H9 (cell line): ENCODE results near the gene CHMP3. TPM values are rescaled to one million over a fixed set of nuclear protein-coding genes. Genes with fewer than 3 reads are reported as not detected.

ENCODE experiments used
- DNase-seq: peaks from one replicate; pipeline ENCODE4 v3.0.0-alpha.2; 2017
- H2AFZ ChIP-seq: one replicate; pipeline ENCODE4 v1.6.1; 2013; ENCODE audit warnings: mild to moderate bottlenecking, low read length, control low read depth, moderate library complexity
- H2AK5ac ChIP-seq: 2 replicates; pipeline ENCODE4 v1.6.1; 2013; ENCODE audit warnings: low read length, control low read depth, mixed read lengths; ENCODE audit not compliant: insufficient read length
- H2BK120ac ChIP-seq: one replicate; pipeline ENCODE4 v1.6.1; 2013; ENCODE audit warnings: low read depth, mild to moderate bottlenecking, low read length, control low read depth, inconsistent platforms; ENCODE audit not compliant: poor library complexity, severe bottlenecking
- H2BK12ac ChIP-seq: 2 replicates; pipeline ENCODE4 v1.6.1; 2013; ENCODE audit warnings: low read length, control low read depth, mixed read lengths, low read depth; ENCODE audit not compliant: insufficient read length
- H2BK15ac ChIP-seq: 2 replicates; pipeline ENCODE4 v1.6.1; 2013; ENCODE audit warnings: low read depth, low read length, control low read depth
- H2BK20ac ChIP-seq: one replicate; pipeline ENCODE4 v1.6.1; 2013; ENCODE audit warnings: low read depth, mild to moderate bottlenecking, low read length, control low read depth, inconsistent platforms; ENCODE audit not compliant: poor library complexity, severe bottlenecking
- H2BK5ac ChIP-seq: 2 replicates; pipeline ENCODE4 v1.6.1; 2013; ENCODE audit warnings: low read length, control low read depth, mixed read lengths; ENCODE audit not compliant: insufficient read length
- H3K14ac ChIP-seq: 2 replicates; pipeline ENCODE4 v1.6.1; 2013; ENCODE audit warnings: low read length, control low read depth; ENCODE audit not compliant: insufficient read depth
- H3K18ac ChIP-seq: 2 replicates; pipeline ENCODE4 v1.6.1; 2013; ENCODE audit warnings: low read depth, mild to moderate bottlenecking, mixed read lengths, low read length, control low read depth; ENCODE audit not compliant: insufficient read length
- H3K23ac ChIP-seq: 2 replicates; pipeline ENCODE4 v1.6.1; 2013; ENCODE audit warnings: low read length, control low read depth, mixed read lengths, low read depth; ENCODE audit not compliant: insufficient read length
- H3K23me2 ChIP-seq: 2 replicates; pipeline ENCODE4 v1.6.1; 2013; ENCODE audit warnings: low read depth, mild to moderate bottlenecking, mixed read lengths, low read length, control low read depth; ENCODE audit not compliant: insufficient read length, poor library complexity, severe bottlenecking
- H3K27ac ChIP-seq: 2 replicates; pipeline ENCODE4 v1.5.1; 2013; ENCODE audit warnings: low read length, control low read depth, mixed read lengths, low read depth; ENCODE audit not compliant: insufficient read length
- H3K27me3 ChIP-seq: 2 replicates; pipeline ENCODE4 v1.6.1; 2013; ENCODE audit warnings: low read length, control low read depth, inconsistent platforms; ENCODE audit not compliant: insufficient read depth
- H3K4ac ChIP-seq: 2 replicates; pipeline ENCODE4 v1.6.1; 2013; ENCODE audit warnings: low read depth, mild to moderate bottlenecking, control low read depth, inconsistent platforms, low read length, moderate library complexity
- H3K4me1 ChIP-seq: 2 replicates; pipeline ENCODE4 v1.6.1; 2013; ENCODE audit warnings: low read length, control low read depth, inconsistent platforms; ENCODE audit not compliant: insufficient read depth
- H3K4me2 ChIP-seq: 2 replicates; pipeline ENCODE4 v1.6.1; 2013; ENCODE audit warnings: low read length, control low read depth, mixed read lengths; ENCODE audit not compliant: insufficient read length, insufficient read depth
- H3K56ac ChIP-seq: 2 replicates; pipeline ENCODE4 v1.6.1; 2013; ENCODE audit warnings: low read depth, mild to moderate bottlenecking, mixed read lengths, low read length, control low read depth; ENCODE audit not compliant: insufficient read length
- H3K79me1 ChIP-seq: 2 replicates; pipeline ENCODE4 v1.6.1; 2013; ENCODE audit warnings: low read depth, mild to moderate bottlenecking, moderate library complexity, low read length, control low read depth, inconsistent platforms; ENCODE audit not compliant: insufficient read depth, poor library complexity, severe bottlenecking
- H3K79me2 ChIP-seq: 2 replicates; pipeline ENCODE4 v1.6.1; 2013; ENCODE audit warnings: low read length, control low read depth, inconsistent platforms; ENCODE audit not compliant: insufficient read depth
- H3K9ac ChIP-seq: 2 replicates; pipeline ENCODE4 v1.6.1; 2013; ENCODE audit warnings: low read length, control low read depth, mixed read lengths; ENCODE audit not compliant: insufficient read length; ENCODE audit errors: extremely low read depth
- H3K9me3 ChIP-seq: one replicate; pipeline ENCODE4 v1.6.1; 2013; ENCODE audit warnings: low read depth, low read length, inconsistent platforms; ENCODE audit not compliant: control insufficient read depth
- H3T11ph ChIP-seq: one replicate; pipeline ENCODE4 v1.6.1; 2013; ENCODE audit warnings: mild to moderate bottlenecking, low read length, control low read depth, inconsistent platforms
- H4K20me1 ChIP-seq: one replicate; pipeline ENCODE4 v1.6.1; 2013; ENCODE audit not compliant: control insufficient read depth, insufficient read length, insufficient read depth
- H4K5ac ChIP-seq: 2 replicates; pipeline ENCODE4 v1.6.1; 2013; ENCODE audit warnings: low read depth, mild to moderate bottlenecking, mixed read lengths, low read length, control low read depth; ENCODE audit not compliant: insufficient read length
- H4K8ac ChIP-seq: replicated peaks from 2 replicates; pipeline ENCODE4 v1.6.1; 2013; ENCODE audit warnings: low read length, control low read depth, mixed read lengths, low read depth; ENCODE audit not compliant: insufficient read length
- H4K91ac ChIP-seq: 2 replicates; pipeline ENCODE4 v1.6.1; 2013; ENCODE audit warnings: low read depth, mild to moderate bottlenecking, moderate library complexity, mixed read lengths, low read length, control low read depth; ENCODE audit not compliant: insufficient read length
- H3K27ac Mint-ChIP-seq, 3 experiments: 2 replicates in 2 of 3; 3 replicates in 1 of 3; pipeline ENCODE4 v1.8.0; 2020 to 2021; ENCODE audit warnings: mixed read lengths in 3 of 3, mild to moderate bottlenecking in 1 of 3, moderate library complexity in 1 of 3
- H3K27me3 Mint-ChIP-seq: 2 replicates; pipeline ENCODE4 v1.8.0; 2021; ENCODE audit warnings: low read depth, mild to moderate bottlenecking, moderate library complexity, mixed read lengths
- H3K36me3 Mint-ChIP-seq, 3 experiments: 2 replicates in 2 of 3; 3 replicates in 1 of 3; pipeline ENCODE4 v1.8.0; 2020 to 2021; ENCODE audit warnings: low read depth in 3 of 3, mixed read lengths in 3 of 3; ENCODE audit not compliant: insufficient read depth in 1 of 3
- H3K4me1 Mint-ChIP-seq, 2 experiments: 2 replicates each; pipeline ENCODE4 v1.8.0; 2020; ENCODE audit warnings: mixed read lengths in 2 of 2
- H3K4me3 Mint-ChIP-seq, 2 experiments: 2 replicates in 1 of 2; 3 replicates in 1 of 2; pipeline ENCODE4 v1.8.0; 2020 to 2021; ENCODE audit warnings: mild to moderate bottlenecking in 2 of 2, mixed read lengths in 2 of 2, moderate library complexity in 1 of 2
- H3K9me3 Mint-ChIP-seq, 2 experiments: 2 replicates in 1 of 2; 3 replicates in 1 of 2; pipeline ENCODE4 v1.8.0; 2020; ENCODE audit warnings: mild to moderate bottlenecking in 2 of 2, mixed read lengths in 2 of 2, moderate library complexity in 1 of 2
- WGBS: extraction: QIAGEN DNeasy Blood & Tissue Kit; methylation state at CpG from one replicate; pipeline ENCODE4 v1.1.7; 2013; ENCODE audit warnings: missing lambda C conversion rate, low lambda C conversion rate, mixed read lengths; ENCODE audit not compliant: insufficient read length; ENCODE audit errors: extremely low coverage; 5-methylcytosine and 5-hydroxymethylcytosine counted together
- total RNA-seq: library from RNA; stranded (reverse); gene quantifications from 2 replicates; pipeline ENCODE4 v1.2.1, GENCODE V29; 2021
- TF ChIP-seq, protein P1 (sequence below): fragments of 200-600 bp; sonication (generic); conservative IDR thresholded peaks from 3 replicates; pipeline ENCODE4 v1.8.0; 2021; ENCODE audit warnings: antibody characterized with exemption, mild to moderate bottlenecking

Gene CHMP3
- total RNA-seq, 1 experiment from 2014 or later: 28.8 TPM

DNA sequence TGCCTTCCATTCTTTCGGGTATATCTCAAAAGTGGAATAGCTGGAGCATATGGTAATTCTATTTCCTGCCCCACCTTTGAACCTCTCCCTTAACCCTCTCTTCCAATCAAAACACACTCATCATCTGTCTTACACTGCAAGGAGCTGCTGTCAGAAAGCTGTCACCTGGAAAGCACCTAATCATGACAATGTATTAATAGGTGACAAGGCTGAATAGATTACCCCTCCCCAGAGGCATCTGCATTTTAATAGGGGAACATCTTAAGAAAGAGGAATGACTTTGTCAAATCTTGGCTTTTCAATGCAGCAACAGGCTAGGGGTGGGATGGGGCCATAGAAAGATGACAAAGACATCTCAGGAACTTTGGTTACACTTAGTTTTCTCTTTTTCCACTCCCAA lies 41.3 kb downstream of the CHMP3 start:
- Mint-ChIP-seq H3K4me1 (no peaks in the 10 kb centered on the region), H3K27me3 (no peaks in the 10 kb centered on the region), H3K27ac (no peak overlapping the region), H3K36me3 (peaks cover 0 to 5% (median 3%) of the 10 kb centered on the region in 3 experiments; a peak in 5 of 7 replicates), H3K4me3 (no peak overlapping the region), H3K9me3 (peaks cover 0 to 9% of the 10 kb centered on the region in 2 experiments; a peak in 4 of 5 replicates)
- Histone ChIP-seq H2AFZ (no peak overlapping the region), H3K23ac (no peak overlapping the region), H3K79me2 (no peaks in the 10 kb centered on the region), H4K91ac (no peak overlapping the region), H2BK12ac (no peak overlapping the region), H3K18ac (no peak overlapping the region), H4K5ac (no peak overlapping the region), H3K56ac (no peak overlapping the region), H3K27ac (no peak overlapping the region), H4K8ac (no peak overlapping the region), H2BK120ac (no peak overlapping the region), H2AK5ac (no peak overlapping the region), H2BK5ac (no peak overlapping the region), H4K20me1 (no peaks in the 10 kb centered on the region), H2BK20ac (no peak overlapping the region), H2BK15ac (no peak overlapping the region), H3K9me3 (no peaks in the 10 kb centered on the region), H3K4ac (no peak overlapping the region), H3K4me2 (no peak overlapping the region), H3K23me2 (no peaks in the 10 kb centered on the region), H3K4me1 (no peaks in the 10 kb centered on the region), H3K9ac (no peak overlapping the region), H3K27me3 (no peaks in the 10 kb centered on the region), H3K79me1 (no peaks in the 10 kb centered on the region), H3K14ac (no peak overlapping the region), H3T11ph (no peak overlapping the region)
- DNase-seq: no peak
- TF ChIP-seq, protein P1, sequence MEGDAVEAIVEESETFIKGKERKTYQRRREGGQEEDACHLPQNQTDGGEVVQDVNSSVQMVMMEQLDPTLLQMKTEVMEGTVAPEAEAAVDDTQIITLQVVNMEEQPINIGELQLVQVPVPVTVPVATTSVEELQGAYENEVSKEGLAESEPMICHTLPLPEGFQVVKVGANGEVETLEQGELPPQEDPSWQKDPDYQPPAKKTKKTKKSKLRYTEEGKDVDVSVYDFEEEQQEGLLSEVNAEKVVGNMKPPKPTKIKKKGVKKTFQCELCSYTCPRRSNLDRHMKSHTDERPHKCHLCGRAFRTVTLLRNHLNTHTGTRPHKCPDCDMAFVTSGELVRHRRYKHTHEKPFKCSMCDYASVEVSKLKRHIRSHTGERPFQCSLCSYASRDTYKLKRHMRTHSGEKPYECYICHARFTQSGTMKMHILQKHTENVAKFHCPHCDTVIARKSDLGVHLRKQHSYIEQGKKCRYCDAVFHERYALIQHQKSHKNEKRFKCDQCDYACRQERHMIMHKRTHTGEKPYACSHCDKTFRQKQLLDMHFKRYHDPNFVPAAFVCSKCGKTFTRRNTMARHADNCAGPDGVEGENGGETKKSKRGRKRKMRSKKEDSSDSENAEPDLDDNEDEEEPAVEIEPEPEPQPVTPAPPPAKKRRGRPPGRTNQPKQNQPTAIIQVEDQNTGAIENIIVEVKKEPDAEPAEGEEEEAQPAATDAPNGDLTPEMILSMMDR: no peak
- no CpG with 5 or more reads among the region's 1 CpG for WGBS
